Lower leg skin (tissue), 4 donors: ENCODE results near the gene PALLD. TPM values are rescaled to one million over a fixed set of nuclear protein-coding genes. Genes with fewer than 3 reads are reported as not detected.

ENCODE experiments used
- DNase-seq, 2 donors: peaks; one replicate each; pipeline ENCODE4 v3.0.0-alpha.2; 2019; ENCODE audit warnings: low spot score in 2 of 2
- H3K4me3 ChIP-seq: fragments of 200-600 bp; sonication (generic); 2 replicates; pipeline ENCODE4 v1.5.1; 2017; ENCODE audit warnings: mild to moderate bottlenecking, low read depth; ENCODE audit not compliant: poor library complexity, severe bottlenecking
- POLR2A ChIP-seq, 2 donors: fragments of 450-650 bp; IDR thresholded peaks; one replicate each; pipeline ENCODE4 v1.6.1; 2016 to 2017; ENCODE audit warnings: antibody characterized with exemption in 2 of 2, mild to moderate bottlenecking in 1 of 2, moderate library complexity in 1 of 2
- WGBS, 2 donors: methylation state at CpG; one replicate each; pipeline ENCODE4 v1.1.5; 2018; 5-methylcytosine and 5-hydroxymethylcytosine counted together
- intact Hi-C: fragments of 100-400 bp; cut with DNase I; formaldehyde crosslinking; loops from one replicate; pipeline ENCODE4 v1.15.0; 2023; ENCODE audit warnings: low total_unique reads
- total RNA-seq, 4 donors: library from RNA; depleted of rRNA; stranded (reverse); fragments of >200 nt; gene quantifications; one replicate each; pipeline ENCODE4 v1.1.0, GENCODE V29; 2016
- TF ChIP-seq, protein P1 (sequence below), 3 donors: fragments of 450-650 bp; IDR thresholded peaks; one replicate each; pipeline ENCODE4 v1.5.1; 2016; ENCODE audit warnings: antibody characterized with exemption in 3 of 3, mild to moderate bottlenecking in 3 of 3, moderate library complexity in 2 of 3

PALLD gene
- total RNA-seq, 4 donors from 2014 or later = 46.1 to 103 (median 77.6) TPM

DNA sequence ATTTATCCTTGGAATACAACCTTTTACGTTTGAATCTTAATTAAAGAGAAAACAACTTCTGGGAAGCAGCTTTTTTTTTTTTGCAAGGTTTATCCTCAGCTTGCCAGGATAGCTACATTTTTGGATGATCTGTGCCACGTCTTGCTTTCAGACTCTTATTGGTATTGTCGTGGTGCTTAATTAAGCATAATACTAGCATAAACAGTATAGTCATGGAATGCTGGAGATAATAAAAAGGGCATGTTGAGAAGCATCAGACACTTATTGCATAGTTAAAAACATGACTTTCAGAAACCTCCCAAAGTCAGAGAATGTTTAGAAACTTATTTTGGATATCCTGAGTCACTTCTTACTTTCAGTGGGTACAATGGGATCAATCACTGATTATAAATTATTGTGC, 77.0 kb downstream of the PALLD start:
- no peak for DNase-seq
- WGBS, 2 donors = 68 to 76% methylated on average over 3 of the region's 3 CpGs
- H3K4me3 ChIP-seq = no peak overlapping the region
- intact Hi-C loops = no loop called here
- no peak for TF ChIP-seq POLR2A (IDR thresholded peaks at IDR 0.05)
- TF ChIP-seq, protein P1, sequence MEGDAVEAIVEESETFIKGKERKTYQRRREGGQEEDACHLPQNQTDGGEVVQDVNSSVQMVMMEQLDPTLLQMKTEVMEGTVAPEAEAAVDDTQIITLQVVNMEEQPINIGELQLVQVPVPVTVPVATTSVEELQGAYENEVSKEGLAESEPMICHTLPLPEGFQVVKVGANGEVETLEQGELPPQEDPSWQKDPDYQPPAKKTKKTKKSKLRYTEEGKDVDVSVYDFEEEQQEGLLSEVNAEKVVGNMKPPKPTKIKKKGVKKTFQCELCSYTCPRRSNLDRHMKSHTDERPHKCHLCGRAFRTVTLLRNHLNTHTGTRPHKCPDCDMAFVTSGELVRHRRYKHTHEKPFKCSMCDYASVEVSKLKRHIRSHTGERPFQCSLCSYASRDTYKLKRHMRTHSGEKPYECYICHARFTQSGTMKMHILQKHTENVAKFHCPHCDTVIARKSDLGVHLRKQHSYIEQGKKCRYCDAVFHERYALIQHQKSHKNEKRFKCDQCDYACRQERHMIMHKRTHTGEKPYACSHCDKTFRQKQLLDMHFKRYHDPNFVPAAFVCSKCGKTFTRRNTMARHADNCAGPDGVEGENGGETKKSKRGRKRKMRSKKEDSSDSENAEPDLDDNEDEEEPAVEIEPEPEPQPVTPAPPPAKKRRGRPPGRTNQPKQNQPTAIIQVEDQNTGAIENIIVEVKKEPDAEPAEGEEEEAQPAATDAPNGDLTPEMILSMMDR (IDR thresholded peaks at IDR 0.05) = no peak

GRCh38 chr4:168574581-168575295, 77.9 kb downstream of the PALLD start:
- whole genome bisulfite sequencing, 2 donors = 60 to 78% methylated on average over 5 of the region's 5 CpGs
- intact Hi-C loops = no loop called here
- H3K4me3 ChIP-seq = no peak overlapping the region
- TF ChIP-seq POLR2A (IDR thresholded peaks at IDR 0.05) = no peak
- DNase-seq = no peak

GRCh38 chr4:168575473-168575872, 78.6 kb downstream of the PALLD start:
- TF ChIP-seq POLR2A (IDR thresholded peaks at IDR 0.05) = no peak
- TF ChIP-seq, protein P1 (IDR thresholded peaks at IDR 0.05) = no peak
- intact Hi-C loops = no loop called here
- WGBS, 2 donors = 93 to 95% methylated on average over 2 of the region's 2 CpGs

DNA sequence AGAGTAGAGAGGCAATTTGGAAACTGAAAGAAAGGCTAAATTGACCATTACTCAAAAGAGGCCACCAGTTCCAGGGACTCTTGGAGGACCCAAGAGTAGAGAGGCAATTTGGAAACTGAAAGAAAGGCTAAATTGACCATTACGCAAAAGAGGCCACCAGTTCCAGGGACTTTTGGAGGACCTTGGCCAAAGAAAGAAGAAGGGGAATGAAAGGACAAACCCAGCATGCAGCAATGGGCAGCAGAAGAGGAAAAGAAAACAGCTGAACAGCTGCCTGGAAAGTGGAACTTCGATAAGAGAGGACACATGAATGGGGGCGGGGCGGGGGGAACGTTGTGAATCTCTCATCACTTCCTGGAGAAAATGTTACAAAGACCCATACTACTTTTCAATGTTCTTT, 80.8 kb downstream of the PALLD start:
- H3K4me3 ChIP-seq = no peak overlapping the region
- TF ChIP-seq POLR2A (IDR thresholded peaks at IDR 0.05) = no peak
- TF ChIP-seq, protein P1 (IDR thresholded peaks at IDR 0.05) = no peak
- DNase-seq = no peak
- intact Hi-C loops = no loop called here
- WGBS, 2 donors = 66 to 75% methylated on average over 5 of the region's 5 CpGs

More at GRCh38 chr4:168575473-168575872, 78.6 kb downstream of the PALLD start:
- DNase-seq = no peak
- H3K4me3 ChIP-seq = no peak overlapping the region

DNA sequence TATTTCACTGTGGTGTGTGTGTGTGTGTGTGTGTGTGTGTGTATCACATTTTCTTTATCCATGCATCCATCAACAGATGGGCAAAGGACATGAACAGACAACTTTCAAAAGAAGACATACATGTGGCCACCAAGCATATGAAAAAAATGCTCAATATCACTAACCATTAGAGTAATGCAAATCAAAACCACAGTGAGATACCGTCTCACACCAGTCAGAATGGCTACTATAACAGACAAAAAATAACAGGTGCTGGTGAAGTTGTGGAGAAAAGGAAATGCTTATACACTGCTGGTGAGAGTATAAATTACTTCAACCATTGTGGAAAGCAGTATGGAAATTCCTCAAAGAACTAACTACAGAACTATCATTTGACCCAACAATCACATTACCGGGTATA, 83.4 kb downstream of the PALLD start:
- DNase-seq = no peak
- intact Hi-C loops = no loop called here
- WGBS, 2 donors = 91 to 97% methylated on average over 2 of the region's 2 CpGs
- TF ChIP-seq, protein P1 (IDR thresholded peaks at IDR 0.05) = no peak
- H3K4me3 ChIP-seq = no peak overlapping the region

- intact Hi-C loops = no loop called here
- no peak overlapping the region for H3K4me3 ChIP-seq
- DNase-seq = no peak
- TF ChIP-seq, protein P1 (IDR thresholded peaks at IDR 0.05) = no peak
- TF ChIP-seq POLR2A (IDR thresholded peaks at IDR 0.05) = no peak
- WGBS, 2 donors = 47 to 54% methylated on average over 2 of the region's 2 CpGs
These were observed 87.5 kb downstream of the PALLD start for GRCh38 chr4:168584321-168584771.
